Testis (tissue), 2 donors: ENCODE measurements around the gene PXDC1.
"Not testable (repeated sequence)": the region's sequence is repeated elsewhere in the genome, so short reads cannot be mapped to it uniquely, and the experiment has no call there.

Source experiments
- POLR2A ChIP-seq: fragments of 450-650 bp; IDR thresholded peaks from one replicate; pipeline ENCODE4 v1.6.1; 2017; ENCODE audit warnings: antibody characterized with exemption, mild to moderate bottlenecking, moderate library complexity
- TF ChIP-seq, protein P1 (sequence below), 3 experiments: fragments of 450-650 bp in 2 of 3; fragments of 200-600 bp in 1 of 3; sonication (generic) in 1 of 3; IDR thresholded peaks; one replicate each; pipeline ENCODE4 v1.5.1; 2016 to 2019; ENCODE audit warnings: antibody characterized with exemption in 3 of 3, mild to moderate bottlenecking in 2 of 3, moderate library complexity in 1 of 3

DNA sequence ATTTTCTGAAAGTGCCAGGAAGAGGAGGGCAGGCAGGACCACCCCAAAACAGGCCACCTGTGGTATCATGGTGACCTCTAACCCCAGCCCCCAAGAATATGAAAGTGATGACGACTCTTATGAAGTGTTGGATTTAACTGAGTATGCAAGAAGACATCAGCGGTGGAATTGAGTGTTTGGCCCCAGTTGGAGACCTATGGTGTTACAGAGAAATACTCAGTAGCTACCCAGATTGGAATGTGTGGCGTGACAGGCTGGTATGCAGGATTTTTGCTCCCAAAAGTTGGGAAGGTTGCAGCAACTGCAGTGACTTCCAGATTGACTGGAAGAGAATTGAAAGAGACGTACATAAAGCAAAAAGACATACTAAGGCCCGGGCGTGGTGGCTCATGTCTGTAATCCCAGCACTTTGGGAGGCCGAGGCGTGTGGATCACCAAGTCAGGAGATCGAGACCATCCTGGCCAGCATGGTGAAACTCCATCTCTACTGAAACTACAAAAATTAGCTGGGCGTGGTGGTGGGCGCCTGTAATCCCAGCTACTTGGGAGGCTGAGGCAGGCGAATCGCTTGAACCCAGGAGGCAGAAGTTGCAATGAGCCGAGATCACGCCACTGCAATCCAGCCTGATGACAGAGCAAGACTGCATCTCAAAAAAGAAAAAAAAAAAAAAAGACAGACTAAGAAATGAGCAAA lies 2.7 kb upstream of the PXDC1 start:
- TF ChIP-seq POLR2A, result not testable (repeated sequence)
- TF ChIP-seq, protein P1, sequence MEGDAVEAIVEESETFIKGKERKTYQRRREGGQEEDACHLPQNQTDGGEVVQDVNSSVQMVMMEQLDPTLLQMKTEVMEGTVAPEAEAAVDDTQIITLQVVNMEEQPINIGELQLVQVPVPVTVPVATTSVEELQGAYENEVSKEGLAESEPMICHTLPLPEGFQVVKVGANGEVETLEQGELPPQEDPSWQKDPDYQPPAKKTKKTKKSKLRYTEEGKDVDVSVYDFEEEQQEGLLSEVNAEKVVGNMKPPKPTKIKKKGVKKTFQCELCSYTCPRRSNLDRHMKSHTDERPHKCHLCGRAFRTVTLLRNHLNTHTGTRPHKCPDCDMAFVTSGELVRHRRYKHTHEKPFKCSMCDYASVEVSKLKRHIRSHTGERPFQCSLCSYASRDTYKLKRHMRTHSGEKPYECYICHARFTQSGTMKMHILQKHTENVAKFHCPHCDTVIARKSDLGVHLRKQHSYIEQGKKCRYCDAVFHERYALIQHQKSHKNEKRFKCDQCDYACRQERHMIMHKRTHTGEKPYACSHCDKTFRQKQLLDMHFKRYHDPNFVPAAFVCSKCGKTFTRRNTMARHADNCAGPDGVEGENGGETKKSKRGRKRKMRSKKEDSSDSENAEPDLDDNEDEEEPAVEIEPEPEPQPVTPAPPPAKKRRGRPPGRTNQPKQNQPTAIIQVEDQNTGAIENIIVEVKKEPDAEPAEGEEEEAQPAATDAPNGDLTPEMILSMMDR (IDR thresholded peaks at IDR 0.05), result not testable (repeated sequence)
